ENCODE results near the gene CEP131.

The CEP131 gene

DNA sequence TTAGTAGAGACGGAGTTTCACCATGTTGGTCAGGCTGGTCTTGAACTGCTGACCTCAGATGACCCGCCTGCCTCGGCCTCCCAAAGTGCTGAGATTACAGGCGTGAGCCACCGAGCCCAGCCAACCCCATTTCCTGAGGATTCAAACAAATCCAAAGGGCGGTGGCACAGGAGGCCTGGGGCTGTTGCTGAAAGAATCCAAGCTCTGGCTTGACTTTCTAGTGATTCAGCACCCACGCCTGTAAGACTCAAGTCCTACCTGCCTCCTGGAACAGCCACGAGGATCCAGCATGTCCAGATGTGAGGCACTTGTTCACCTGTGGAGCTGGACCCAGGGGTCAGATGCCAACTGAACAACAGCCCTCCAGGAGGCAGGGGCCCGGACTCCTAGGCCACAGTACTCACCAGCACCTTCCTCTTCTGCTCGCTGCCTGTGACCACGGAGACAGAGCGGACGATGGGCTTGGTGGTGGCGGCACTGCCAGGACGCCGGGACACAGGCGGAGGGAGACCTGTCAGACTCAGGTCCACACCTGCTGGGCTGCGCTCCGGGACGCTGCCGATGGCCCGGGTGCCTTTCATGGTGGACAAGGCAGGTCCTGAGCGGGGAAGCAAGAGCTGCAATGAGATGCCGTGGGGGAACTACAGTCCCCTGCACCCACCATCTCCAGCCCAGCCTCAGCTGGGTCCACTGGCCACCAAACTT, 3.1 kb downstream of the CEP131 start:
- Histone ChIP-seq H3K36me3 (ENCODE audit: control insufficient read depth in 1 of 2, insufficient read depth in 2 of 2, low read length in 2 of 2) (peaks cover 0 to 5% of the 10 kb centered on the region in 2 donors), H3K4me3 (ENCODE audit: low read depth in 1 of 2, low read length in 2 of 2) (no peak overlapping the region), H3K27me3 (ENCODE audit: low read depth, low read length) (no peaks in the 10 kb centered on the region), H3K9me3 (ENCODE audit: control insufficient read depth in 1 of 2, low read length in 2 of 2) (no peaks in the 10 kb centered on the region), H3K4me1 (ENCODE audit: control insufficient read depth in 1 of 2, insufficient read depth in 2 of 2, low read length in 2 of 2) (peaks cover 12 to 14% of the 10 kb centered on the region in 2 donors), H3K27ac (ENCODE audit: low read length) (no peak overlapping the region)

DNA sequence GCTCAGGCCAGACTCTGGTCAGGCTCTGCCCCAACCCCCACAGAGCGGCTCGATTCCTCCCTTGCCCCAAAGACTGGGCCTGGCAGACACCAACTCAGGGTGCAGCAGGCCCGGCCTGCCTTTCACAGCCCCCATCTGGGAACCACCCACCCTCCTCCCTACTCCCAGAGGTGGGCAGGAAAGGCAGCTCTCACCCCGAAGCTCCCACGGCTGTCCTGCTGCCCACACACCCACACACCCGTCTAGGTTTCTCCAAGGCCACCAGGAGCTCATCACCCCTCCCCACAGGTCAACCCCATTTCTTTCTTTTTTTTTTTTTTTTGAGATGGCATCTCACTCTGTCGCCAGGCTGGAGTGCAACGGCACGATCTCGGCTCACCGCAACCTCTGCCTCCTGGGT, 3.8 kb downstream of the CEP131 start:
- H3K36me3 ChIP-seq (ENCODE audit: control insufficient read depth in 1 of 2, insufficient read depth in 2 of 2, low read length in 2 of 2), result peaks cover 0 to 5% of the 10 kb centered on the region in 2 donors
- H3K4me3 ChIP-seq (ENCODE audit: low read depth in 1 of 2, low read length in 2 of 2), result no peak overlapping the region
- H3K9me3 ChIP-seq (ENCODE audit: control insufficient read depth in 1 of 2, low read length in 2 of 2), result no peaks in the 10 kb centered on the region
- no peak overlapping the region for H3K27ac ChIP-seq (ENCODE audit: low read length)
- H3K4me1 ChIP-seq (ENCODE audit: control insufficient read depth in 1 of 2, insufficient read depth in 2 of 2, low read length in 2 of 2), result peaks cover 12 to 14% of the 10 kb centered on the region in 2 donors
- no peaks in the 10 kb centered on the region for H3K27me3 ChIP-seq (ENCODE audit: low read depth, low read length)

DNA sequence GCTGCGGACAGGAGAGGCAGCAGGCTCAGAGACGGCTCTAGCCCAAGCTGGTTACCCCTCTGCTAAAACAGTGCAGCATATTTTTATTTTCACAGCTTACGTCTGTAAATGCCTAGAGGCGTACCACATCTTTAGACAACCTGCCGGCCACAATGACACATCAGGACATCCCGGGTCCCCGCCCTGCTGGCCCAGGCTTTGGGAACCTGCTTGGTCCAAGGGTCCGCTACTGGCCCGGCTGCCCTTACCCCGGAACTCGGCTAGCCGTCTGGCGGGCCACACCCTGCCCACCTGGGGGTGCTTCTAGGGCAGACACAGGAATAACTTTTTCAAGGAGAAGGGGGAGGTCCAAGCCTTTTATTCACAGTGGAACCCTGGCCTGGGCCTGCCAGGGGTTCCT, 4.3 kb downstream of the CEP131 start:
- H3K4me1 ChIP-seq (ENCODE audit: control insufficient read depth in 1 of 2, insufficient read depth in 2 of 2, low read length in 2 of 2), result peaks cover 9 to 14% of the 10 kb centered on the region in 2 donors
- no peak overlapping the region for H3K27ac ChIP-seq (ENCODE audit: low read length)
- no peaks in the 10 kb centered on the region for H3K9me3 ChIP-seq (ENCODE audit: control insufficient read depth in 1 of 2, low read length in 2 of 2)
- H3K36me3 ChIP-seq (ENCODE audit: control insufficient read depth in 1 of 2, insufficient read depth in 2 of 2, low read length in 2 of 2), result peaks cover 0 to 5% of the 10 kb centered on the region in 2 donors
- no peak overlapping the region for H3K4me3 ChIP-seq (ENCODE audit: low read depth in 1 of 2, low read length in 2 of 2)
- H3K27me3 ChIP-seq (ENCODE audit: low read depth, low read length), result no peaks in the 10 kb centered on the region

DNA sequence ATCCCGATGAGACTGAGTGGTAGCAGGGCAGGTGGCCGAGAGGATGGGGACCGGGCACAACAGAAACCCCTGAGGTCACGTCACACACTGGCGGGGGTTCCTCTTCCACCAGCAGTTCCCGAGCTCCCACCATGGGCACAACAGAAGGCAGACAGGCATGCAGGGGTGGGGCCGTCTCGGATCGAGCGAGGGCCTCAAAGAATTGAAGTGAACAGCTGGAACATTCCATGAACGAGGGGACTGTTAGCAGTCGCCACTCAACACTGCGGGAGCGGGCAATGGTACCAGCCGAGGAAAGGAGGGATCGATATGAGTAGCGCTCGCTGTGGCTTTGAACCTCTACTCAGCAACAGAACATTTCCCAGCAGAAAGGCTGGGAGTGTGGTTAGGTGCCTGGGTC, 5.3 kb downstream of the CEP131 start:
- H3K4me1 ChIP-seq (ENCODE audit: control insufficient read depth in 1 of 2, insufficient read depth in 2 of 2, low read length in 2 of 2), result peaks cover 8 to 13% of the 10 kb centered on the region in 2 donors
- H3K36me3 ChIP-seq (ENCODE audit: control insufficient read depth in 1 of 2, insufficient read depth in 2 of 2, low read length in 2 of 2), result peaks cover 0 to 5% of the 10 kb centered on the region in 2 donors
- H3K9me3 ChIP-seq (ENCODE audit: control insufficient read depth in 1 of 2, low read length in 2 of 2), result no peaks in the 10 kb centered on the region
- no peaks in the 10 kb centered on the region for H3K27me3 ChIP-seq (ENCODE audit: low read depth, low read length)
- H3K4me3 ChIP-seq (ENCODE audit: low read depth in 1 of 2, low read length in 2 of 2), result no peak overlapping the region
- no peak overlapping the region for H3K27ac ChIP-seq (ENCODE audit: low read length)

DNA sequence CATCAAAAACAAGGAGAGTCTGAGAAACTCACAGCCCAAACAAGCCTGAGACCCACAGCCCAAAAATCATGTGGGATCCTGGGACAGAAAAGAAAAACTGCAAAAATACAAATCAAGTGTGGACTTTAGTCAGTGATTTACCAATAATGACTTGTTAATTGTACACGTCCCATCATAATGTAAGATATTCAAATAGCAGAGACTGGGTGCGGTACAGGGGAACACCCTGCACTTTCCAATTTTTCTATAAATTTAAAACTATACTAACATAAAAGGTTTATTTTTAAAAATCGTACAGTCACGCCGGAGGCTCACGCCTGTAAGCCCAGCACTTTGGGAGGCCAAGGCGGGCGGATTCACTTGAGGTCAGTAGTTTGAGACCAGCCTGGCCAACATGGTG, 8.8 kb downstream of the CEP131 start:
- Histone ChIP-seq H3K27me3 (ENCODE audit: low read depth, low read length) (no peaks in the 10 kb centered on the region), H3K36me3 (ENCODE audit: control insufficient read depth in 1 of 2, insufficient read depth in 2 of 2, low read length in 2 of 2) (peaks cover 0 to 5% of the 10 kb centered on the region in 2 donors), H3K9me3 (ENCODE audit: control insufficient read depth in 1 of 2, low read length in 2 of 2) (no peaks in the 10 kb centered on the region)

DNA sequence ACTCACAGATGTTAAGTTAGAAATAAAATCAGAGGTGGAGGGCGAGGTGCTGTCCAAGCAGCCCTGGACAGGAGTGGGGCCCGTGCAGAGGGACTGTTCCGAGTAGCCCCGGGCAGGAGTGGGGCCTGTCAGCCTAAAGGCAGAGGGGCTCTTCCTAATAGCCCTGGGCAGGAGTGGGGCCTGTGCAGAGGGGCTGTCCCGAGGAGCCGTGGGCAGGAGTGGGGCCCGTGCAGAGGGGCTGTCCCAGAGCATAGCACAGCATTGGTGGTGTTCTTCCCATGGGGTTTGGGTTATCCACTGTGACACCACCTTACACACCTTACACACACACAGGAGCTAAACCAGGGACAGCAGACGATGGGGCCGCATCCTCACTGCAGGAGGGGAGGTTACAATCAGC, 10.4 kb downstream of the CEP131 start:
- peaks cover 0 to 3% of the 10 kb centered on the region in 2 donors for H3K36me3 ChIP-seq (ENCODE audit: control insufficient read depth in 1 of 2, insufficient read depth in 2 of 2, low read length in 2 of 2)
- H3K4me3 ChIP-seq (ENCODE audit: low read depth in 1 of 2, low read length in 2 of 2), result no peak overlapping the region
- no peak overlapping the region for H3K27ac ChIP-seq (ENCODE audit: low read length)
- H3K9me3 ChIP-seq (ENCODE audit: control insufficient read depth in 1 of 2, low read length in 2 of 2), result no peaks in the 10 kb centered on the region
- no peaks in the 10 kb centered on the region for H3K4me1 ChIP-seq (ENCODE audit: control insufficient read depth in 1 of 2, insufficient read depth in 2 of 2, low read length in 2 of 2)
- no peaks in the 10 kb centered on the region for H3K27me3 ChIP-seq (ENCODE audit: low read depth, low read length)

More for the DNA sequence above, 8.8 kb downstream of the CEP131 start:
- Histone ChIP-seq H3K4me3 (ENCODE audit: low read depth in 1 of 2, low read length in 2 of 2) (no peak overlapping the region), H3K27ac (ENCODE audit: low read length) (no peak overlapping the region), H3K4me1 (ENCODE audit: control insufficient read depth in 1 of 2, insufficient read depth in 2 of 2, low read length in 2 of 2) (no peaks in the 10 kb centered on the region)

DNA sequence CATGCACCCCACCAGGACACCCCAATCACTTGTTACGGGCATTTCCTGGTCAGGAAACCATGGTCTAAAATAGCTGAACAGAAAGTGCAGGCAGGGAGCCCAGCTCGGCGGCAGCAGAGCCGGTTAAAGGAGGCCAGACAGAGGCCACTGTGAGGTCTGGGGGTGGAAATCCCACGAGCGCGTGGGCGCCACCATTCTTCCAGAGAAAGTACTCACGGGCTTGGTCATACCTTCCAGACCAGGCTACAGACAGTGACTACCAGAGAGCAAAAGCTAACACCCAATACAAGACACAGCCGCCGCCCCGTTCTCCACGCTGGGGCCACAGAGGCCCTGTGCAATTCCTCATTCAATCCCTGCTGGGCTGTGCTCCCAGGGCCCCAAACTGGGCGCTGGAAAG, 11.9 kb downstream of the CEP131 start:
- H3K36me3 ChIP-seq (ENCODE audit: control insufficient read depth in 1 of 2, insufficient read depth in 2 of 2, low read length in 2 of 2), result peaks cover 0 to 9% of the 10 kb centered on the region in 2 donors
- no peak overlapping the region for H3K27ac ChIP-seq (ENCODE audit: low read length)
- no peaks in the 10 kb centered on the region for H3K4me1 ChIP-seq (ENCODE audit: control insufficient read depth in 1 of 2, insufficient read depth in 2 of 2, low read length in 2 of 2)
- no peaks in the 10 kb centered on the region for H3K27me3 ChIP-seq (ENCODE audit: low read depth, low read length)
- H3K4me3 ChIP-seq (ENCODE audit: low read depth in 1 of 2, low read length in 2 of 2), result no peak overlapping the region
- no peaks in the 10 kb centered on the region for H3K9me3 ChIP-seq (ENCODE audit: control insufficient read depth in 1 of 2, low read length in 2 of 2)

DNA sequence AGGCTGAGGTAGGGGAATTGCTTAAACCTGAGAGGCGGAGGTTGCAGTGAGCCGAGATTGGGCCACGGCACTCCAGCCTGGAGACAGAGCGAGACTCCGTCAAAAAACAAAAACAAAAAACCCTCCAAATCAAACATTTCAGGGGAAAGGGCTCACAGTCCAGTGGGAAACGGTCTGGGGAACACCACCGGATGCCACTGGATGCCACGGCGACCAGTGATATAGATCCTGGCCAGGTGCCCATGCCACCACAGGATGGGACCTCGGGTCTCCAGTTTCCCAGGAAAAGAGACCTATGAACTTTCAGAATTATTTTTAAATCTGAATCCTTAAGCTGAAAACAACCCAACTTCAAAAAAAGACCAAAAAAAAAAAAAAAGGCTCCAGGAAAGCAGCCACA, 12.3 kb downstream of the CEP131 start:
- H3K27ac ChIP-seq (ENCODE audit: low read length), result no peak overlapping the region
- no peaks in the 10 kb centered on the region for H3K9me3 ChIP-seq (ENCODE audit: control insufficient read depth in 1 of 2, low read length in 2 of 2)
- peaks cover 0 to 9% of the 10 kb centered on the region in 2 donors for H3K36me3 ChIP-seq (ENCODE audit: control insufficient read depth in 1 of 2, insufficient read depth in 2 of 2, low read length in 2 of 2)
- no peaks in the 10 kb centered on the region for H3K27me3 ChIP-seq (ENCODE audit: low read depth, low read length)
- no peak overlapping the region for H3K4me3 ChIP-seq (ENCODE audit: low read depth in 1 of 2, low read length in 2 of 2)
- H3K4me1 ChIP-seq (ENCODE audit: control insufficient read depth in 1 of 2, insufficient read depth in 2 of 2, low read length in 2 of 2), result no peaks in the 10 kb centered on the region

DNA sequence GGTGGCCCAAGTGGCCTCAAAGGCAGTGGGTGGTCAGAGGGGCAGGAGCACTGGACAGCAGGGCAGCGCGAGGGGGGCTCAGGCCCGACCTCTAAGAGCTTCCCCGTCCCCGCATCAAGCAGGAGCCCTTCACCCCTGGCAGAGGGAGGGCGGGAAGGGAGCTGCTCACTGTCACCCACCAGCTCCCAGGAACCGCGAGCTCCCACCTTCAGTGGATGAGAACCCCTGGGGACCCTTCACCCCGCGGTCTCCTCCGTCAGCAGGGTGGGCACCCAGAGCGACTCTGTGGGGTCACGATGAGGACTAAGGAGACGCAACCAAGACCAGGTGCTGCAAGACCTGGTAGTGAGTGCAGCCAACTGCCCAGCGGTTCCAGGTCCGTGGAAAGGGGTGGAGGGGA, 13.6 kb downstream of the CEP131 start:
- peaks cover 0 to 9% of the 10 kb centered on the region in 2 donors for H3K36me3 ChIP-seq (ENCODE audit: control insufficient read depth in 1 of 2, insufficient read depth in 2 of 2, low read length in 2 of 2)

DNA sequence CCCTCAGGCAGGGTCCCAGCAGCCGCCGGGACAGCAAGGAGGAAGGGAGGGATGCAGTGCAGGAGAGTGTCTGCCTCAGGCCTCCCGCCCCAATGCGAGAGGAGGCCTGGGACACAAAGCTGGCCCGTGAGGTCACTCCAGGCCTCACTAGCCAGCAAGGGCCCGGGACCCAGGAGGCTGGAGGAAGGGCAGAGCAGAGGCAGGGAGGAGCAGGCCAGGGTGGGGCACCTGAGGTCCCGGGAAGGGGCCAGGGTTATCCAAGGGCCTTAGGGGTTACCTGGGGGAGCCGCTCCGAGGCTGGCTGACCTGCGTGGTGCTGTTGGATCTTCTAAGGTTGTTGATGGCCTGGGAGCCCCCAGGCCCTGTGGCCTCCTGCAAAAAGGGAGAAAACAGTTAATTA, 14.1 kb downstream of the CEP131 start:
- H3K4me3 ChIP-seq (ENCODE audit: low read depth in 1 of 2, low read length in 2 of 2), result no peak overlapping the region
- no peaks in the 10 kb centered on the region for H3K4me1 ChIP-seq (ENCODE audit: control insufficient read depth in 1 of 2, insufficient read depth in 2 of 2, low read length in 2 of 2)
- peaks cover 0 to 9% of the 10 kb centered on the region in 2 donors for H3K36me3 ChIP-seq (ENCODE audit: control insufficient read depth in 1 of 2, insufficient read depth in 2 of 2, low read length in 2 of 2)
- H3K9me3 ChIP-seq (ENCODE audit: control insufficient read depth in 1 of 2, low read length in 2 of 2), result no peaks in the 10 kb centered on the region
- H3K27me3 ChIP-seq (ENCODE audit: low read depth, low read length), result no peaks in the 10 kb centered on the region
- no peak overlapping the region for H3K27ac ChIP-seq (ENCODE audit: low read length)

More for the DNA sequence above, 13.6 kb downstream of the CEP131 start:
- H3K27me3 ChIP-seq (ENCODE audit: low read depth, low read length), result no peaks in the 10 kb centered on the region
- no peak overlapping the region for H3K27ac ChIP-seq (ENCODE audit: low read length)
- no peaks in the 10 kb centered on the region for H3K4me1 ChIP-seq (ENCODE audit: control insufficient read depth in 1 of 2, insufficient read depth in 2 of 2, low read length in 2 of 2)
- H3K9me3 ChIP-seq (ENCODE audit: control insufficient read depth in 1 of 2, low read length in 2 of 2), result no peaks in the 10 kb centered on the region
- no peak overlapping the region for H3K4me3 ChIP-seq (ENCODE audit: low read depth in 1 of 2, low read length in 2 of 2)

DNA sequence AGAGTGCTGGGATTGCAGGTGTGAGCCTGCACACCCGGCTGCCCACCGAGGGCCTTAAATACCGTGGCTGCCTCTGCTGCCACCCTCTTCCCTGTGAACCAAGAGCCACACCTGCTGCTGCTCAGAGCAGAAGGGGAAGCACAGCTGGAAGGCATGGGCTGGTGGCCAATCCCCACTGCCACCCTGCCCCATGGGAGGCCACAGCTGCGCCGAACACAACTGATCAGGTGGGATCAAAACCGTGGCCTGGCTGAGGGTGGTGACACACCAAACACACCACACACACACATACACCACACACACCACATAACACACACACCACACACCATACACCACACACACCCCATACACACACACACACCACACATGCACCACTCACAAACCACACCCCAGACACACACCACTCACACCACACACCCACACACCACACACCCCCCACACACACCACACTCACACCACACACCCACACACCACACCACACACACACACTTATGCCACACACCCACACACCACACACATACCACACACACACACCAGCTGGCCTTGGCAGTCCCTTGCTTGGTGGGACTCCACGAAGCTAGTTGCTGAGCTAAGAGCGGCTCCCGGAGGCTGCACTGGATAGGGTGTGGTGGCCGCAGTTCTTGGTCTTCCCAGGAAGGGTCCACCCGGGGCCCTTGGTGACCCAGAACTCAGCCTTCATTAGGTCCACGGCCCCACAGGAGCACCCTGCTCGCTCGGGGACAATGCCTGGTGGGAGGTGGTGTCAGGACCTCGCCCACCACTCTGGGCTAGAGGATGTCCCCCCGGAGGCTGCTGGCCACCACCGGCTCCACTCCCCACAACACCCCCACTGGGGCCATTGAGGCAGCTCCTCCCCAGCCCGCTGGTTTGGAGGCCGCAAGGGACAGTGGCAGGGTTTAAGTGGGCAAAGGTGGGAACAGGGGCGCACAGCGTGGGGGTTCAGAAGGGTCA, 14.9 kb downstream of the CEP131 start:
- Histone ChIP-seq H3K9me3 (ENCODE audit: control insufficient read depth in 1 of 2, low read length in 2 of 2) (no peaks in the 10 kb centered on the region), H3K27ac (ENCODE audit: low read length) (no peak overlapping the region), H3K36me3 (ENCODE audit: control insufficient read depth in 1 of 2, insufficient read depth in 2 of 2, low read length in 2 of 2) (peaks cover 0 to 14% of the 10 kb centered on the region in 2 donors), H3K4me3 (ENCODE audit: low read depth in 1 of 2, low read length in 2 of 2) (no peak overlapping the region), H3K4me1 (ENCODE audit: control insufficient read depth in 1 of 2, insufficient read depth in 2 of 2, low read length in 2 of 2) (no peaks in the 10 kb centered on the region), H3K27me3 (ENCODE audit: low read depth, low read length) (no peaks in the 10 kb centered on the region)

Measured in muscle layer of duodenum (tissue), 2 donors.